ENCODE measurements around the gene ARL2BP. TPM values are rescaled to one million over a fixed set of nuclear protein-coding genes. Genes with fewer than 3 reads are reported as not detected.
"Not testable (repeated sequence)": the region's sequence is repeated elsewhere in the genome, so short reads cannot be mapped to it uniquely, and the experiment has no call there.

The ARL2BP gene
- total RNA-seq, 4 donors from 2014 or later, result 10.3 to 39.6 (median 36.5) TPM

DNA sequence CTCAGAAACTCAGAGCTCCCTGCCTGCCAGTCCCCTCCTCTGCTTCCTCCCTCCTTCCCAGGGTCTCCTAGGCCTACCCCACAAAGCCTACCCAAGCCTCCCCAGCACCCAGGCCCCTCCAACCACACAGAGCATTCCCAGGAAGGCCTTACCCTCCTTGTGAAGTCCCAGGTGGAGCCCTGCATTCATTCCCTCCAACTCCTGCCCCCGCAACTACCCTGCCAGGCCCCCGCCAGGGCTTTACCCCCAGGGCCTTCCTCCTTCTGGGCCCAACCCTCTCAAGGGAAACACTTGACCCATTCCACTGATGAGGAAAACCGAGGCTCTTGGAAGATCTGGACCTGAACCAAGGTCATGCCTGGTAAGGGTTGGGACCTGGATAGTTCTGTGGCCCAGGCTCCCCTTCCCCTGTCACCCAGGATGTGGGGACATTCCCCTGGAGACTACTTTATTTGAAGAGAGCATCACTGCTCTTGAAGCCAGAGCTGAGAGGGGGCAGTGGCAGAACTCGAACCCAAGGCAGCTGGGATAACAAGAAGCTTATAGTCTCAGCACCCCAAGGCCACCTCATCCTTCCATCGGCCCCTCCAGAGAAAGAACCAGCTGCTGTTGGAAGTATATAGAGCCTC, 26.9 kb downstream of the ARL2BP start:
- DNase-seq, result no peak
- Histone ChIP-seq H3K36me3 (no peaks in the 10 kb centered on the region), H3K9me3 (no peaks in the 10 kb centered on the region), H3K4me3 (no peak overlapping the region), H3K4me1 (peaks cover 4 to 17% (median 11%) of the 10 kb centered on the region in 4 donors), H3K27ac (no peak overlapping the region), H3K27me3 (no peaks in the 10 kb centered on the region)
- no peak for TF ChIP-seq EP300 (IDR thresholded peaks at IDR 0.05; ENCODE audit: low read depth)
- in situ Hi-C loops (cut with MboI; ENCODE audit: low pct_ligation_motif_present in 1 of 4, low pct_unique_long_range_greater_than_20kb in 1 of 4, low sequenced_read_pairs in 3 of 4), result no loop called here
- 89% methylated on average over 5 of the region's 5 CpGs; no CpG with 5 or more reads in 1 of the 2 donors for WGBS, 2 donors (ENCODE audit: low coverage in 1 of 2)
- intact Hi-C loops (cut with DNase I; ENCODE audit: low total_unique reads), result no loop called here

DNA sequence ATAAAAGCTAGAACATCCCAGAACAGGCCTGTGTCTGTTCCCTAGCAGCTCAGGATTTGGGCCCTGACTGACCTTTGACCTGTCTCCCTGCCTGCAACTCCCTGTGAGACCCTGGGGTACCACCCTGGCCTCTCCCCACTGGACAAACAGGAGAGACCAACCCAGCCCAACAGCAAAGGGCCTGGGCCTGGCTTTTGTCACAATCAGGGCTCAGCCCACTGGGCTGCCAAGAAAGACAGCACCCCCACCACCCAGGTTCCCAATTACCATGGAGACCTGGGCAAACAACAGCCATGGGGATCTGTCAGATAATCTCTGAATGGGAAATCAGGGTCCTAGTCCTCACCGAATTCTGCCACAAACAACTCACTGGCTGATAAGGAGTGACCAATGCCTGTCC, 28.3 kb downstream of the ARL2BP start:
- Histone ChIP-seq H3K9me3 (no peaks in the 10 kb centered on the region), H3K4me3 (no peak overlapping the region), H3K36me3 (no peaks in the 10 kb centered on the region), H3K4me1 (peaks cover 3 to 24% (median 13%) of the 10 kb centered on the region in 4 donors), H3K27ac (no peak overlapping the region), H3K27me3 (no peaks in the 10 kb centered on the region)
- in situ Hi-C loops (cut with MboI; ENCODE audit: low pct_ligation_motif_present in 1 of 4, low pct_unique_long_range_greater_than_20kb in 1 of 4, low sequenced_read_pairs in 3 of 4) (no loop called here), intact Hi-C loops (cut with DNase I; ENCODE audit: low total_unique reads) (no loop called here)
- TF ChIP-seq POLR2AphosphoS5 (IDR thresholded peaks at IDR 0.05) (no peak), POLR2A (IDR thresholded peaks at IDR 0.05) (no peak), EP300 (IDR thresholded peaks at IDR 0.05; ENCODE audit: low read depth) (no peak)
- TF ChIP-seq, protein P1, sequence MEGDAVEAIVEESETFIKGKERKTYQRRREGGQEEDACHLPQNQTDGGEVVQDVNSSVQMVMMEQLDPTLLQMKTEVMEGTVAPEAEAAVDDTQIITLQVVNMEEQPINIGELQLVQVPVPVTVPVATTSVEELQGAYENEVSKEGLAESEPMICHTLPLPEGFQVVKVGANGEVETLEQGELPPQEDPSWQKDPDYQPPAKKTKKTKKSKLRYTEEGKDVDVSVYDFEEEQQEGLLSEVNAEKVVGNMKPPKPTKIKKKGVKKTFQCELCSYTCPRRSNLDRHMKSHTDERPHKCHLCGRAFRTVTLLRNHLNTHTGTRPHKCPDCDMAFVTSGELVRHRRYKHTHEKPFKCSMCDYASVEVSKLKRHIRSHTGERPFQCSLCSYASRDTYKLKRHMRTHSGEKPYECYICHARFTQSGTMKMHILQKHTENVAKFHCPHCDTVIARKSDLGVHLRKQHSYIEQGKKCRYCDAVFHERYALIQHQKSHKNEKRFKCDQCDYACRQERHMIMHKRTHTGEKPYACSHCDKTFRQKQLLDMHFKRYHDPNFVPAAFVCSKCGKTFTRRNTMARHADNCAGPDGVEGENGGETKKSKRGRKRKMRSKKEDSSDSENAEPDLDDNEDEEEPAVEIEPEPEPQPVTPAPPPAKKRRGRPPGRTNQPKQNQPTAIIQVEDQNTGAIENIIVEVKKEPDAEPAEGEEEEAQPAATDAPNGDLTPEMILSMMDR (IDR thresholded peaks at IDR 0.05), result no peak
- 75% methylated on average over 1 of the region's 1 CpG; no CpG with 5 or more reads in 1 of the 2 donors for WGBS, 2 donors (ENCODE audit: low coverage in 1 of 2)
- no peak for DNase-seq

DNA sequence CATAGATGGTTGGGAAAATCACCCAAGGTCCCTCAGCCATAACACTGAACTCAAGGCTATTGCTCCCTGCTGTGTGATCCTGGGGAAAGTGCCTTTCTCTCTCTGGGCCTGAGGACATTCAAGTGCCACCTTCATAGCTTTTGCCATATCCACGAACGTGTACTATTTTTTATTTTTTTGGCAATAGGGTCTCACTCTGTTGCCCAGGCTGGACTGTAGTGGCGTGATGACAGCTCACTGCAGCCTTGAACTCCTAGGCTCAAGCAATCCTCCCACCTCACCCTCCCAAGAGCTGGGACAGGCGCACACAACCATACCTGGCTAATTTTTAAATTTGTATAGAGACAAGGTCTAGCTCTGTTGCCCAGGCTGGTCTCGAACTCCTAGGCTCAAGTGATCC, 28.8 kb downstream of the ARL2BP start:
- Histone ChIP-seq H3K27me3 (no peaks in the 10 kb centered on the region), H3K9me3 (no peaks in the 10 kb centered on the region), H3K4me3 (no peak overlapping the region), H3K36me3 (no peaks in the 10 kb centered on the region), H3K27ac (no peak overlapping the region), H3K4me1 (peaks cover 0 to 20% (median 9%) of the 10 kb centered on the region in 4 donors)
- intact Hi-C loops (cut with DNase I; ENCODE audit: low total_unique reads) (no loop called here), in situ Hi-C loops (cut with MboI; ENCODE audit: low pct_ligation_motif_present in 1 of 4, low pct_unique_long_range_greater_than_20kb in 1 of 4, low sequenced_read_pairs in 3 of 4) (no loop called here)
- WGBS, 2 donors (ENCODE audit: low coverage in 1 of 2), result 88 to 100% methylated on average over 1 to 5 of the region's 5 CpGs
- no peak for DNase-seq
- TF ChIP-seq POLR2AphosphoS5 (IDR thresholded peaks at IDR 0.05), result no peak
- TF ChIP-seq, protein P1 (IDR thresholded peaks at IDR 0.05), result no peak
- TF ChIP-seq POLR2A (IDR thresholded peaks at IDR 0.05), result no peak
- TF ChIP-seq EP300 (IDR thresholded peaks at IDR 0.05; ENCODE audit: low read depth), result no peak

DNA sequence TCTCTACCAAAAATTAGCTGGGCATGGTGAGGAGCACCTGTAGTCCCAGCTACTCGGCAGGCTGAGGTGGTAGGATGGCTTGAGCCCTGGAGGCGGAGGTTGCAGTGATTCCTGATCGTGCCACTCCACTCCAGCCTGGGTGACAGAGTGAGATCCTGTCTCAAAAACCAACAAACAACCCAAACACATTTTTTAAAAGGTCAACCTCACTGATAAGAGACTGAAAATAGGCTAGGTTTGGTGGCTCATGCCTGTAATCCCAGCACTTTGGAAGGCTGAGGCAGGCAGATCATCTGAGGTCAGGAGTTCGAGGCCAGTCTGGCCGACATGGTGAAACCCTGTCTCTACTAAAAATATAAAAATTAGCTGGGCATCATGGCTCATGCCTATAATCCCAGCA, 30.9 kb downstream of the ARL2BP start:
- in situ Hi-C loops (cut with MboI; ENCODE audit: low pct_ligation_motif_present in 1 of 4, low pct_unique_long_range_greater_than_20kb in 1 of 4, low sequenced_read_pairs in 3 of 4); H3K4me3 ChIP-seq; DNase-seq; H3K27me3 ChIP-seq; H3K36me3 ChIP-seq; intact Hi-C loops (cut with DNase I; ENCODE audit: low total_unique reads); H3K9me3 ChIP-seq; H3K27ac ChIP-seq: not testable (repeated sequence)
- peaks cover 0 to 25% (median 11%) of the 10 kb centered on the region in 4 donors for H3K4me1 ChIP-seq
- 70% methylated on average over 5 of the region's 5 CpGs; no CpG with 5 or more reads in 1 of the 2 donors for WGBS, 2 donors (ENCODE audit: low coverage in 1 of 2)

DNA sequence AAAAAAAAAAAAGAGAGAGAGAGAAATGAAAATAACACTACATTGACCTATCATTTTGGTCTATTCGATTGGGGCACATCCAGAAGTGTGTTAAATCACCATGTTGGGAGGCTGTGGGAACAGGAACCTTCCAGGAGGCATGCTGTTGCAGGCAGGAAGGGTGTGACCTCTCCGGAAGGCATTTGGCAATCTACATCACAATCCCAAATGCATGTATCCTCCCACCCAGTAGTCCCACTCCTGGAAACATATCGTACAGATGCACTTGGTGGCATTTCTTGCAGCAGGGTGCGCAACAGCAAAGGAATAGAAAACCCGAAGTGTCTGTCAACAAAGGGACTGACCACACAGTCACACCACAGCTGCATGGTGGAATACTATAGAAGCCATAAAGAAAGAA, 31.5 kb downstream of the ARL2BP start:
- Histone ChIP-seq H3K27me3 (no peaks in the 10 kb centered on the region), H3K4me1 (peaks cover 0 to 25% (median 11%) of the 10 kb centered on the region in 4 donors), H3K36me3 (no peaks in the 10 kb centered on the region), H3K27ac (no peak overlapping the region), H3K9me3 (no peaks in the 10 kb centered on the region), H3K4me3 (no peak overlapping the region)
- WGBS, 2 donors (ENCODE audit: low coverage in 1 of 2), result 51 to 60% methylated on average over 3 to 5 of the region's 5 CpGs
- no peak for TF ChIP-seq POLR2A (IDR thresholded peaks at IDR 0.05)
- TF ChIP-seq, protein P1 (IDR thresholded peaks at IDR 0.05), result no peak
- no peak for TF ChIP-seq POLR2AphosphoS5 (IDR thresholded peaks at IDR 0.05)
- TF ChIP-seq EP300 (IDR thresholded peaks at IDR 0.05; ENCODE audit: low read depth), result no peak
- no peak for DNase-seq
- in situ Hi-C loops (cut with MboI; ENCODE audit: low pct_ligation_motif_present in 1 of 4, low pct_unique_long_range_greater_than_20kb in 1 of 4, low sequenced_read_pairs in 3 of 4), result no loop called here
- intact Hi-C loops (cut with DNase I; ENCODE audit: low total_unique reads), result no loop called here
